Measurements from ENCODE around the gene MAD1L1. TPM values are rescaled to one million over a fixed set of nuclear protein-coding genes. Genes with fewer than 3 reads are reported as not detected.

Gene MAD1L1
- total RNA-seq, 2 experiments from 2014 or later: 157 to 160 TPM

DNA sequence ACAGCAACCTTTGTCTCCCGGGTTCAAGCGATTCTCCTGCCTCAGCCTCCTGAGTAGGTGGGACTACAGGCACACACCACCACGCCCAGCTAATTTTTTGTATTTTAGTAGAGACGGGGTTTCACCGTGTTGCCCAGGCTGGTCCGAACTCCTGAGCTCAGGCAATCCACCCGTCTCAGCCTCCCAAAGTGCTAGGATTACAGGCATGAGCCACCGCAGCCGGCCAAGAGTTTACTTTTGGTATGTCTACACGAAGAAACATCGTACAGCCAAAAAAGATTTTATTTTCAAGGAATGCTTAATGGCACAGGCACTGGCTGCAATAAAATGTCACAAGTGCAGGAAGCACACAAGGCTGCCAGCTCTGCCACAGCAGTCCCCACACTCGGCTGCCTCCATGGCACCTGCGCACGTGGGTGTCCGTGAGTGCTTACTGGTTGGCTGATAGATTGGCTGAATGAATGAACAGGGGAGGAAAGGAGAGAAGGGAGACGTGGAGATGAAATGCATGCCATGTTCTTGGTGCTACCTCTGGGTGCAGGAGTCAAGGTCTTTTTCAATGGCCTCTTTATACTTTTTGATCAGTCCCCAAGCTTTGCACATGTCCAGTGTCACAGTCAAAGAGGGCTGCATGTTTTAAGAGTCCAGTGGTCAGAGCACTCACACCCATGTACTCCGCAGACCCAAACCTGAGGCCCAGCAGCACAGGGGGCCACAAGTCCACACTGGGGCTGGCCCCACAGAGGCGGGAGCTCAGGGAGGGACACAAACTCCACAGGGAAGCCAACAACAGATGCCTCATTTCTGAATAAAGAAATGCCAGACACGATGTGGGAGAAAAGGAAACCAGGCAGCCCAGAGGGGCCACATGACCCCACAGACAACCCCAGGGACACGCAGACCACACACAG, 198.2 kb downstream of the MAD1L1 start:
- H3K4me3 Mint-ChIP-seq: no peak overlapping the region
- ATAC-seq (ENCODE audit: poor library complexity) (no peak), DNase-seq (no peak)
- H3K27ac ChIP-seq (ENCODE audit: low read depth in 1 of 2, low read length in 2 of 2): no peak overlapping the region
- peaks cover 36% of the 10 kb centered on the region for H3K4me1 ChIP-seq (ENCODE audit: insufficient read depth, low read length)
- no peaks in the 10 kb centered on the region for H3K27me3 Mint-ChIP-seq
- CTCF ChIA-PET: no interaction called here
- intact Hi-C loops (cut with DNase I, micrococcal nuclease): loop anchor here in 1 of 2 experiments (5.0 to 10.0 kb wide), 2 partner anchors 50 to 107 kb away; no protein-coding TSS in a partner anchor
- no peaks in the 10 kb centered on the region for H3K27me3 ChIP-seq (ENCODE audit: control insufficient read depth in 1 of 2, insufficient read depth in 2 of 2, low read length in 2 of 2)
- peaks cover 57% of the 10 kb centered on the region for H3K4me1 Mint-ChIP-seq (ENCODE audit: low read depth)
- no peaks in the 10 kb centered on the region for H3K36me3 ChIP-seq (ENCODE audit: insufficient read depth, low read length)
- H3K4me3 ChIP-seq (ENCODE audit: low read length): no peak overlapping the region
- POLR2A ChIA-PET: no interaction called here
- peaks cover 0 to 16% of the 10 kb centered on the region in 2 experiments for H3K9me3 ChIP-seq (ENCODE audit: control insufficient read depth in 1 of 2, insufficient read depth in 1 of 2, low read length in 2 of 2)
- TF ChIP-seq, protein P1, sequence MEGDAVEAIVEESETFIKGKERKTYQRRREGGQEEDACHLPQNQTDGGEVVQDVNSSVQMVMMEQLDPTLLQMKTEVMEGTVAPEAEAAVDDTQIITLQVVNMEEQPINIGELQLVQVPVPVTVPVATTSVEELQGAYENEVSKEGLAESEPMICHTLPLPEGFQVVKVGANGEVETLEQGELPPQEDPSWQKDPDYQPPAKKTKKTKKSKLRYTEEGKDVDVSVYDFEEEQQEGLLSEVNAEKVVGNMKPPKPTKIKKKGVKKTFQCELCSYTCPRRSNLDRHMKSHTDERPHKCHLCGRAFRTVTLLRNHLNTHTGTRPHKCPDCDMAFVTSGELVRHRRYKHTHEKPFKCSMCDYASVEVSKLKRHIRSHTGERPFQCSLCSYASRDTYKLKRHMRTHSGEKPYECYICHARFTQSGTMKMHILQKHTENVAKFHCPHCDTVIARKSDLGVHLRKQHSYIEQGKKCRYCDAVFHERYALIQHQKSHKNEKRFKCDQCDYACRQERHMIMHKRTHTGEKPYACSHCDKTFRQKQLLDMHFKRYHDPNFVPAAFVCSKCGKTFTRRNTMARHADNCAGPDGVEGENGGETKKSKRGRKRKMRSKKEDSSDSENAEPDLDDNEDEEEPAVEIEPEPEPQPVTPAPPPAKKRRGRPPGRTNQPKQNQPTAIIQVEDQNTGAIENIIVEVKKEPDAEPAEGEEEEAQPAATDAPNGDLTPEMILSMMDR (IDR thresholded peaks at IDR 0.05): no peak
- H3K36me3 Mint-ChIP-seq (ENCODE audit: low read depth): peaks cover 8% of the 10 kb centered on the region
- H3K27ac Mint-ChIP-seq: peak overlapping the region; percentile 74
- no peaks in the 10 kb centered on the region for H3K9me3 Mint-ChIP-seq

DNA sequence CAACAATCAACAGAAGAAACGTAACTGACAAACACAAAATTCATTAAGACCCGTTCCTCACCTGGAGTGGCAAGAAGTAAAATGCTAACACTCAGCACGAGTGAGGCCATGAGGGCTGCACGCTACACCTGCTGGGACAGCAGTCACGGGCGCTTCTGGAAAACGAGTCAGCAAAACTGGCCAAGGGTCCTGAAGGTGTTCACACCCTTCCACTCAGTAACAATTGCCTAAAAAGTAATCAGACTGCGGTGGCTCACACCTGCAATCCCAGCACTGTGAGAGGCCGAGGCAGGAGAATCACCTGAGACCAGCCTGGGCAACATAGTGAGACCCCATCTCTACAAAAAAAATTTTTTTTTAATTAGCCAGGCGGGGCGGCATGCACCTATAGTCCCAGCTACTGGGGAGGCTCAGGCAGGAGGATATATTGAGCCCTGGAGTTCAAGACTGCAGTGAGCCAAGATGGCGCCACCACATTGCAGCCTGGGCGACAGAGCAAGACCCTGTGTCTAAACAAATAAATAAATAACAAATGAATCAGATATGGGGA, 199.1 kb downstream of the MAD1L1 start:
- TF ChIP-seq, protein P1 (IDR thresholded peaks at IDR 0.05): no peak
- Histone ChIP-seq H3K4me3 (ENCODE audit: low read length) (no peak overlapping the region), H3K4me1 (ENCODE audit: insufficient read depth, low read length) (peaks cover 28% of the 10 kb centered on the region), H3K27me3 (ENCODE audit: control insufficient read depth in 1 of 2, insufficient read depth in 2 of 2, low read length in 2 of 2) (no peaks in the 10 kb centered on the region), H3K27ac (ENCODE audit: low read depth in 1 of 2, low read length in 2 of 2) (no peak overlapping the region), H3K36me3 (ENCODE audit: insufficient read depth, low read length) (no peaks in the 10 kb centered on the region), H3K9me3 (ENCODE audit: control insufficient read depth in 1 of 2, insufficient read depth in 1 of 2, low read length in 2 of 2) (peaks cover 5 to 24% of the 10 kb centered on the region in 2 experiments)
- POLR2A ChIA-PET: no interaction called here
- no peak for ATAC-seq (ENCODE audit: poor library complexity)
- Mint-ChIP-seq H3K27ac (no peak overlapping the region), H3K9me3 (no peaks in the 10 kb centered on the region), H3K27me3 (no peaks in the 10 kb centered on the region), H3K36me3 (ENCODE audit: low read depth) (peaks cover 9% of the 10 kb centered on the region), H3K4me3 (no peak overlapping the region), H3K4me1 (ENCODE audit: low read depth) (peaks cover 52% of the 10 kb centered on the region)
- no peak for DNase-seq
- intact Hi-C loops (cut with DNase I, micrococcal nuclease): loop anchor here in 1 of 2 experiments (10.0 kb wide), 1 partner anchor 49 kb away; no protein-coding TSS in a partner anchor
- CTCF ChIA-PET: no interaction called here

DNA sequence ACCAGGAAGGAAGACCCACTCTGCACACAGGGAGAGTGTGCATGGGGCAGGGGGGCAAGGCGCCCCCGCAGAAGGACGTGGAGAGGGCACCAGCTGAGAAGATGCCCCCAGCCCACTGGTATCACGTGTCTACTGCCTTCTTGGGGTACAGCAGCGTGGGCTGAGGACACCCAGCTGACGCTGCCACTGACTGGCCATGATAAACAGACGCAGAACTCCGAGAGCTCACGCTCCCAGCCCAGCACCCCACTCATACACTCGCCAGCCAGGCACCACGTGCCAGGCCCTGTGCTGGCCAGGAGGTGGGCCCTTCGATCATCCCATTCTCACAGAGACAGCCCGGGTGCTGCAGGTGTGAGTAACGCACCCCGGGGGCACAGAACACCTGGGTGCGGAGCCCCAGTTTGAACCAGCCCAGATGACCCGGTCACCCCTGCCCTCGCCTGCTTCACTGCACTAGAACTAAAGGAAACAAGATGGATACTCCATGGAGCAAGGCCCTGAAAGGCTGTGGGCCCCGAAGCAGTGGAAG, 199.8 kb downstream of the MAD1L1 start:
- Mint-ChIP-seq H3K27ac (no peak overlapping the region), H3K27me3 (no peaks in the 10 kb centered on the region), H3K9me3 (peaks cover 3% of the 10 kb centered on the region), H3K4me1 (ENCODE audit: low read depth) (peaks cover 45% of the 10 kb centered on the region), H3K36me3 (ENCODE audit: low read depth) (peaks cover 14% of the 10 kb centered on the region), H3K4me3 (no peak overlapping the region)
- ChIA-PET CTCF (no interaction called here), POLR2A (no interaction called here)
- Histone ChIP-seq H3K27ac (ENCODE audit: low read depth in 1 of 2, low read length in 2 of 2) (no peak overlapping the region), H3K9me3 (ENCODE audit: control insufficient read depth in 1 of 2, insufficient read depth in 1 of 2, low read length in 2 of 2) (peaks cover 10 to 32% of the 10 kb centered on the region in 2 experiments), H3K4me1 (ENCODE audit: insufficient read depth, low read length) (peaks cover 23% of the 10 kb centered on the region), H3K4me3 (ENCODE audit: low read length) (no peak overlapping the region), H3K36me3 (ENCODE audit: insufficient read depth, low read length) (no peaks in the 10 kb centered on the region), H3K27me3 (ENCODE audit: control insufficient read depth in 1 of 2, insufficient read depth in 2 of 2, low read length in 2 of 2) (no peaks in the 10 kb centered on the region)
- intact Hi-C loops (cut with DNase I, micrococcal nuclease): loop anchor here in 1 of 2 experiments (10.0 kb wide), 1 partner anchor 48 kb away; no protein-coding TSS in a partner anchor
- DNase-seq (peak in 1 of 14 experiments; percentile 3), ATAC-seq (ENCODE audit: poor library complexity) (no peak)
- TF ChIP-seq, protein P1 (IDR thresholded peaks at IDR 0.05): no peak
